HFFc6 (cell line): ENCODE data around the gene THSD4. TPM values are rescaled to one million over a fixed set of nuclear protein-coding genes. Genes with fewer than 3 reads are reported as not detected.
A peak's percentile ranks its signal among the peaks of the same experiment; 100 is the strongest.

Source experiments
- DNase-seq: peaks from one replicate; pipeline ENCODE4 v3.0.0-alpha.2; 2018
- H3K27ac Mint-ChIP-seq: 2 replicates; pipeline ENCODE4 v1.8.0; 2020; ENCODE audit warnings: mild to moderate bottlenecking, mixed read lengths
- H3K27me3 Mint-ChIP-seq: 2 replicates; pipeline ENCODE4 v1.8.0; 2021; ENCODE audit warnings: mild to moderate bottlenecking, moderate library complexity, mixed read lengths; ENCODE audit not compliant: insufficient read depth
- H3K36me3 Mint-ChIP-seq: 2 replicates; pipeline ENCODE4 v1.8.0; 2021; ENCODE audit warnings: low read depth, mixed read lengths
- H3K4me1 Mint-ChIP-seq: 2 replicates; pipeline ENCODE4 v1.8.0; 2020; ENCODE audit warnings: low read depth, mixed read lengths
- H3K4me3 Mint-ChIP-seq: 2 replicates; pipeline ENCODE4 v1.8.0; 2020; ENCODE audit warnings: mild to moderate bottlenecking, moderate library complexity, mixed read lengths
- H3K9me3 Mint-ChIP-seq: 2 replicates; pipeline ENCODE4 v1.8.0; 2020; ENCODE audit warnings: mild to moderate bottlenecking, mixed read lengths
- total RNA-seq, 6 experiments: library from RNA; stranded (reverse); fragmentation: NEBNext Ultra II Directional; extraction: Animal tissue kit (Norgen Biotek cat#: 25700); gene quantifications; 2 replicates in 1 of 6; 3 replicates in 5 of 6; pipeline ENCODE4 v1.2.3, GENCODE V29; 2021
- TF ChIP-seq, protein P1 (sequence below): fragments of 200-600 bp; sonication (generic); IDR thresholded peaks from 2 replicates; pipeline ENCODE4 v1.5.0; 2021; ENCODE audit warnings: antibody characterized with exemption, mild to moderate bottlenecking

Gene THSD4
- total RNA-seq, 6 experiments from 2014 or later: 32.7 to 39.1 (median 36.4) TPM

DNA sequence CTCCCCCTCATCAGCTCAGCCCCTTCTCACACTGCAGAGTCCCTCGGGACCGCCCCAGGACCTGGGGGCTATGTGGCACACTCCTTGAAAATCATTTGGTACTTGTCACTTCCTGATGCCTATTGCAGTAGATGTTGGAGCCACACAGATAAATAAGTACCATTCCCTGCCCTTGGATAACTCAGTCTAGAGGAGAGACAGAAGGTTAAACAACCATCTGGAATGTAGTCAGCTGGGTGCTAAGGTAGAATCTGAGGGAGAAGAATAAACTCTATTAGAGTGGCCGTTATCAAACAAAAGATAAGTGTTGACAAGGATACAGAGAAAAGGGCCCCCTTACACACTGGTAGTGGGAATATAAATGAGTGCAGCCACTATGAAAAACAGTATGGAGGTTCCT is 582.8 kb downstream of the THSD4 start:
- Mint-ChIP-seq H3K4me1 (peaks cover 20% of the 10 kb centered on the region), H3K36me3 (peaks cover 16% of the 10 kb centered on the region; the same call in 1 of the 2 replicates), H3K4me3 (no peak overlapping the region), H3K27ac (no peak overlapping the region), H3K27me3 (peaks cover 4% of the 10 kb centered on the region), H3K9me3 (no peaks in the 10 kb centered on the region)
- DNase-seq: no peak
- TF ChIP-seq, protein P1, sequence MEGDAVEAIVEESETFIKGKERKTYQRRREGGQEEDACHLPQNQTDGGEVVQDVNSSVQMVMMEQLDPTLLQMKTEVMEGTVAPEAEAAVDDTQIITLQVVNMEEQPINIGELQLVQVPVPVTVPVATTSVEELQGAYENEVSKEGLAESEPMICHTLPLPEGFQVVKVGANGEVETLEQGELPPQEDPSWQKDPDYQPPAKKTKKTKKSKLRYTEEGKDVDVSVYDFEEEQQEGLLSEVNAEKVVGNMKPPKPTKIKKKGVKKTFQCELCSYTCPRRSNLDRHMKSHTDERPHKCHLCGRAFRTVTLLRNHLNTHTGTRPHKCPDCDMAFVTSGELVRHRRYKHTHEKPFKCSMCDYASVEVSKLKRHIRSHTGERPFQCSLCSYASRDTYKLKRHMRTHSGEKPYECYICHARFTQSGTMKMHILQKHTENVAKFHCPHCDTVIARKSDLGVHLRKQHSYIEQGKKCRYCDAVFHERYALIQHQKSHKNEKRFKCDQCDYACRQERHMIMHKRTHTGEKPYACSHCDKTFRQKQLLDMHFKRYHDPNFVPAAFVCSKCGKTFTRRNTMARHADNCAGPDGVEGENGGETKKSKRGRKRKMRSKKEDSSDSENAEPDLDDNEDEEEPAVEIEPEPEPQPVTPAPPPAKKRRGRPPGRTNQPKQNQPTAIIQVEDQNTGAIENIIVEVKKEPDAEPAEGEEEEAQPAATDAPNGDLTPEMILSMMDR: no peak

DNA sequence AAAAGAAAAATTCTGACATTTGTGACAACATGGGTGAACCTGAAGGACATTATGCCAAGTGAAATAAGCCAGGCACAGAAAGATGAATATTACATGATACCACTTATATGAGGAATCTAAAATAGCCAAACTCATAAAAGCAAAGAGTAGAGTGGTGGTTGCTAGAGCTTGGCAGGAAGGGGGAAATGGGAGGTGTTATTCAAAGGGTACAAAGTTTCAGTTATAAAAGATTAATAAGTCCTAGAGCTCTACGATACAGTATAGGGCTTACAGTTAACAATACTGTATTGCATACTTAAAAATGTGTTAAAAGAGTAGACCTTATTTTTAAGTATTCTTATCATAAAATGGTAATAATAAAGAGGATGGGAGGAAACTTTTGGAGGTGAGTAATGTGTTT is 583.5 kb downstream of the THSD4 start:
- Mint-ChIP-seq H3K4me3 (no peak overlapping the region), H3K4me1 (peaks cover 15% of the 10 kb centered on the region), H3K27me3 (peaks cover 4% of the 10 kb centered on the region), H3K36me3 (peaks cover 16% of the 10 kb centered on the region; the same call in 1 of the 2 replicates), H3K27ac (no peak overlapping the region), H3K9me3 (no peaks in the 10 kb centered on the region)
- DNase-seq: no peak
- TF ChIP-seq, protein P1: no peak

DNA sequence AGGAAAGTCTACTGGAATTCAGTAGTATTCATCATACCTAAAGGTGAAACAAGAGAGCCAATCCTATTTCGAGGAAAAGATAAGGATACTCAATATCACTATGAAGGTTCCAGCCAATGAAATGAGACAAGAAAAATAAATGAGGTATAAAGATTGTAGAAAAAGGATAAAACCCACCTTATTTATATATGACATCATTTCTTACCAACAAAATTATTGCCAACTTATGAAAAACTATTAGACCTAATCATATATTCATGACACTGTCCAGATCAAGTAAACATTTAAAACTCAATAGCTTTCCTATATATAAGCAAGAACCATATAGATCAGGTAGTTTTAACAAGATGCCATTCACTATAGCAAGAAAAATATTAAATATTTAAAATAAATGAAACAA is 584.7 kb downstream of the THSD4 start:
- Mint-ChIP-seq H3K27ac (no peak overlapping the region), H3K4me3 (no peak overlapping the region), H3K36me3 (peaks cover 21% of the 10 kb centered on the region; the same call in 1 of the 2 replicates), H3K4me1 (peaks cover 23% of the 10 kb centered on the region), H3K9me3 (no peaks in the 10 kb centered on the region), H3K27me3 (peaks cover 4% of the 10 kb centered on the region)
- DNase-seq: no peak
- TF ChIP-seq, protein P1: no peak

DNA sequence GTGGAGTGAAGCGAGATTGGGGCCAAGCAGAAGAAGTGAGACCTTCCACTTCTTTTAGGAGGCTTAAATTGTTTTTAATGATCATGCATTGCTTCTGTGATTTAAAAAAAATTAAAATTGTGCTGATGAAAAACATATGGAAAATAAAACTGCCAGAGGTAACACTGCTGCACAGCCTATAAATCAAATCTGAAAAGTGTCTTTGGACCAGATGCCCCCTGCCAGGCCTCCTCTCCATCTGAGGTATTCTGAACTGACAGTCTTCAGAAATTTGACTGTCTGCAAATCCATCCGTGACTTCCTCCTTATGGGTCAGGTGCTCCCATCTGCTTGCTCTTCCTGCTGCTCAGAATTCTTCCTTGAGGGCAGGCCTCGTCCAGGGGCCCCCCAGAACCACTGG is 586.5 kb downstream of the THSD4 start:
- Mint-ChIP-seq H3K27me3 (peaks cover 4% of the 10 kb centered on the region), H3K4me1 (peaks cover 36% of the 10 kb centered on the region), H3K36me3 (peaks cover 11% of the 10 kb centered on the region; the same call in 1 of the 2 replicates), H3K27ac (no peak overlapping the region), H3K9me3 (no peaks in the 10 kb centered on the region), H3K4me3 (no peak overlapping the region)
- TF ChIP-seq, protein P1: no peak
- DNase-seq: no peak

DNA sequence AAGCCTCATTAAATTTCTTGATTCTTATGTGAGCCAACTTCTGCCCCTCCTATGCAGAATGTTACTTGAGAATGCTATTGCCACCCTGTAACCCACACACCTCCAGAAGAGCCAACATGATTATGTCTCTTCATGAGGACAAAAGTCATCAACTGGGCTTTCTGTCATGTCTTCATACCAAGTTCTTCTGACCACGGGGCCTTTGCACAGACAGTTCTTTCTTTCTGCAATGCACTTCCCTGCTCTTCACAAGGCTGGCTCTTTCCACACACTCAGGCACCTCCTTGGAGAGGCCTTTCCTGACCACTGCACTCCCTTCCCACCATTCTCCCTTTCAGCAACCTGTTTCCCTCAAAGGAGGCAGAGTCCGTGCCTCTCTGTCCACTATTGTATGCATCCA is 587.2 kb downstream of the THSD4 start:
- H3K27ac Mint-ChIP-seq: no peak overlapping the region
- H3K4me1 Mint-ChIP-seq: peaks cover 43% of the 10 kb centered on the region
- H3K27me3 Mint-ChIP-seq: peaks cover 7% of the 10 kb centered on the region
- TF ChIP-seq, protein P1: no peak
- peaks cover 11% of the 10 kb centered on the region; the same call in 1 of the 2 replicates for H3K36me3 Mint-ChIP-seq
- no peak for DNase-seq
- no peaks in the 10 kb centered on the region for H3K9me3 Mint-ChIP-seq
- no peak overlapping the region for H3K4me3 Mint-ChIP-seq

DNA sequence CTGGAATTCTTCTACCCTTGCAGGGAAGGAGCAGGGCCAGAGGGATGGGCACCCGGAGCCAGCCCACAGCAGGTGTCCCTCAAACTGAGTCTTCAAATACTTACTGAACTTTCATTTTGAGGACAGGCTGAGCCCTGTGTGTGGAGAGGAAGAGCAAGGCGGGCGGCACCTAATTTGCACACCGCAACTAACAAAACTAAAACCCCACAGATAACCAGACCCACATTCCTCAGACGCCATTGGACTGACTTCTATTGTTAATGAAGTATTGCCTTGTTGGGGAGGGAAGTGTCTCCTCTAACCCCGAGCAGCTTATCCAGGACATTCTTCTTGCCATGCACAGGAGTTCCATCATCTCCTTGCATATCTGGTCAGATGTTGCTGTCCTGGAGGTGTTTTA is 589.9 kb downstream of the THSD4 start:
- peaks cover 70% of the 10 kb centered on the region for H3K4me1 Mint-ChIP-seq
- peak; percentile 51 for DNase-seq
- peaks cover 7% of the 10 kb centered on the region for H3K27me3 Mint-ChIP-seq
- TF ChIP-seq, protein P1: no peak
- H3K27ac Mint-ChIP-seq: peak overlapping the region; percentile 93
- H3K36me3 Mint-ChIP-seq: peaks cover 6% of the 10 kb centered on the region; the same call in 1 of the 2 replicates
- no peaks in the 10 kb centered on the region for H3K9me3 Mint-ChIP-seq
- H3K4me3 Mint-ChIP-seq: peak overlapping the region; percentile 68; the same call in 1 of the 2 replicates
